Stimulated activated CD8-positive, alpha-beta memory T cell treated with anti-CD3 and anti-CD28 coated beads, Interleukin-12 subunit alpha, Interleukin-12 subunit beta, amount 100 ng/mL, for 1 hour (primary cell): Measurements from ENCODE around the gene IFTAP.
"Not testable (repeated sequence)": the region's sequence is repeated elsewhere in the genome, so short reads cannot be mapped to it uniquely, and the experiment has no call there.

ENCODE experiments used
- DNase-seq: peaks from one replicate; pipeline ENCODE4 v3.0.0-alpha.2; 2020; ENCODE audit warnings: low read depth

Gene IFTAP

GRCh38 chr11:36594316-36594989, at the start of gene IFTAP:
TSS of gene IFTAP (plus strand) at chr11:36594502. CDS start at chr11:36610104, 15,602 bp downstream.
- DNase-seq, result no peak

GRCh38 chr11:36550385-36551115, 43.8 kb upstream of the IFTAP start:
- DNase-seq, result no peak

- DNase-seq, result not testable (repeated sequence)
Observed at GRCh38 chr11:36557390-36557789, 36.9 kb upstream of the IFTAP start.

- no peak for DNase-seq
Observed at GRCh38 chr11:36557991-36558390, 36.3 kb upstream of the IFTAP start.

GRCh38 chr11:36558571-36559413, 35.5 kb upstream of the IFTAP start:
- no peak for DNase-seq

- DNase-seq, result no peak
Observed at GRCh38 chr11:36564376-36565030, 29.8 kb upstream of the IFTAP start.

GRCh38 chr11:36565031-36565610, 29.2 kb upstream of the IFTAP start:
- DNase-seq, result no peak

GRCh38 chr11:36566407-36567053, 27.8 kb upstream of the IFTAP start:
- DNase-seq, result no peak

- no peak for DNase-seq
Observed at GRCh38 chr11:36567694-36568093, 26.6 kb upstream of the IFTAP start, which contains the start of gene RAG1. TSS of gene RAG1 (plus strand) at chr11:36568007. CDS start at chr11:36573305, 5,298 bp downstream.

GRCh38 chr11:36569095-36569494, 25.2 kb upstream of the IFTAP start:
- no peak for DNase-seq

- DNase-seq, result no peak
Observed at GRCh38 chr11:36574486-36574885, 19.8 kb upstream of the IFTAP start.

- DNase-seq, result no peak
Observed at GRCh38 chr11:36577373-36577772, 16.9 kb upstream of the IFTAP start.

GRCh38 chr11:36577859-36578258, 16.4 kb upstream of the IFTAP start:
- DNase-seq, result no peak

- DNase-seq, result no peak
Observed at GRCh38 chr11:36578458-36578857, 15.8 kb upstream of the IFTAP start.

- no peak for DNase-seq
Observed at GRCh38 chr11:36581536-36581935, 12.8 kb upstream of the IFTAP start.

- no peak for DNase-seq
Observed at GRCh38 chr11:36583667-36584066, 10.6 kb upstream of the IFTAP start.

GRCh38 chr11:36586543-36586942, 7.8 kb upstream of the IFTAP start:
- DNase-seq, result no peak

GRCh38 chr11:36588099-36588498, 6.2 kb upstream of the IFTAP start:
- no peak for DNase-seq

GRCh38 chr11:36590513-36590912, 3.8 kb upstream of the IFTAP start:
- DNase-seq, result no peak

GRCh38 chr11:36591433-36591832, 2.9 kb upstream of the IFTAP start:
- DNase-seq, result no peak

- DNase-seq, result no peak
Observed at GRCh38 chr11:36596880-36597279, 2.6 kb downstream of the IFTAP start.
